PC-3 (cell line): Measurements from ENCODE around the gene FREY1. TPM values are rescaled to one million over a fixed set of nuclear protein-coding genes. Genes with fewer than 3 reads are reported as not detected.

Source experiments
- ATAC-seq: fragments of 200-7000 bp; cut with Tn5 transposase; 2 replicates; pipeline ENCODE4 v1.9.1; 2020; ENCODE audit warnings: mild to moderate bottlenecking, moderate library complexity
- BruUV-seq: library from RNA; stranded (reverse); fragments of 400-500 nt; replicated peaks from 2 replicates; lab custom pipeline; 2021; lab: Mats Ljungman, UMichigan
- CTCF ChIA-PET: fragments of 300-600 bp; sonication (Branson Sonifier 250); formaldehyde crosslinking; loops from one replicate; lab custom pipeline; 2022; ENCODE audit warnings: antibody characterized with exemption; lab: Charles Lee
- POLR2A ChIA-PET: fragments of 300-600 bp; sonication (Branson Sonifier 250); formaldehyde crosslinking; loops from one replicate; lab custom pipeline; 2022; ENCODE audit warnings: antibody characterized with exemption; ENCODE audit not compliant: unreplicated experiment; lab: Charles Lee
- DNase-seq: peaks from one replicate; pipeline ENCODE4 v3.0.0-alpha.2; 2015
- H2AFZ ChIP-seq: fragments of 300-600 bp; sonication (generic); 2 replicates; pipeline ENCODE4 v1.6.0; 2016; ENCODE audit warnings: antibody characterized with exemption, low read length
- H3F3A ChIP-seq: fragments of 300-600 bp; sonication (generic); one replicate; pipeline ENCODE4 v1.6.0; 2017; ENCODE audit warnings: antibody characterized with exemption, low read length, control low read depth, mild to moderate bottlenecking; ENCODE audit not compliant: unreplicated experiment
- H3K27ac ChIP-seq: fragments of 300-600 bp; sonication (generic); 2 replicates; pipeline ENCODE4 v1.5.1; 2016; ENCODE audit warnings: mild to moderate bottlenecking, low read length
- H3K27me3 ChIP-seq: fragments of 300-600 bp; sonication (generic); 2 replicates; pipeline ENCODE4 v1.6.1; 2016; ENCODE audit warnings: low read length, mixed read lengths
- H3K36me3 ChIP-seq: fragments of 300-600 bp; sonication (generic); 2 replicates; pipeline ENCODE4 v1.6.1; 2016; ENCODE audit warnings: low read depth, mixed run types, low read length, mixed read lengths
- H3K4me1 ChIP-seq: fragments of 300-600 bp; sonication (generic); 2 replicates; pipeline ENCODE4 v1.5.1; 2016; ENCODE audit warnings: low read length; ENCODE audit not compliant: insufficient read depth
- H3K4me2 ChIP-seq: fragments of 300-600 bp; sonication (generic); 2 replicates; pipeline ENCODE4 v1.6.0; 2016; ENCODE audit warnings: low read length
- H3K4me3 ChIP-seq: fragments of 300-600 bp; sonication (generic); 2 replicates; pipeline ENCODE4 v1.5.1; 2016; ENCODE audit warnings: mild to moderate bottlenecking, low read length, mixed read lengths
- H3K79me2 ChIP-seq: fragments of 300-600 bp; sonication (generic); 2 replicates; pipeline ENCODE4 v1.6.1; 2017; ENCODE audit warnings: low read length, mixed read lengths
- H3K9ac ChIP-seq: fragments of 300-600 bp; sonication (generic); 2 replicates; pipeline ENCODE4 v1.6.0; 2016; ENCODE audit warnings: mild to moderate bottlenecking, low read length
- H3K9me2 ChIP-seq: fragments of 300-600 bp; sonication (generic); replicated peaks from 2 replicates; pipeline ENCODE4 v1.6.1; 2016; ENCODE audit warnings: mixed run types, low read length, mixed read lengths
- H3K9me3 ChIP-seq: fragments of 300-600 bp; sonication (generic); 2 replicates; pipeline ENCODE4 v1.6.1; 2016; ENCODE audit warnings: low read length, mixed read lengths
- H4K20me1 ChIP-seq: fragments of 300-600 bp; sonication (generic); 2 replicates; pipeline ENCODE4 v1.6.1; 2016; ENCODE audit warnings: low read length, mixed read lengths
- EZH2 ChIP-seq: fragments of 300-600 bp; sonication (generic); IDR thresholded peaks from one replicate; pipeline ENCODE4 v1.6.1; 2017; ENCODE audit warnings: antibody characterized with exemption, mild to moderate bottlenecking, low read length; ENCODE audit not compliant: unreplicated experiment
- EZH2phosphoT487 ChIP-seq: fragments of 300-600 bp; sonication (generic); IDR thresholded peaks from 2 replicates; pipeline ENCODE4 v1.6.1; 2018; ENCODE audit warnings: mild to moderate bottlenecking, antibody characterized with exemption, low read length, borderline replicate concordance
- intact Hi-C: fragments of 100-400 bp; cut with micrococcal nuclease; formaldehyde crosslinking; loops from 2 replicates; pipeline ENCODE4 v1.9.0; 2023
- total RNA-seq: library from RNA; depleted of rRNA; stranded (reverse); fragments of >200 nt; gene quantifications from 2 replicates; pipeline ENCODE4 v1.2.3, GENCODE V29; 2014
- TF ChIP-seq, protein P1 (sequence below): fragments of 300-600 bp; sonication (generic); conservative IDR thresholded peaks from 2 replicates; pipeline ENCODE4 v1.5.1; 2017; ENCODE audit warnings: antibody characterized with exemption, low read depth, mild to moderate bottlenecking, low read length

FREY1 gene
- total RNA-seq, 1 experiment from 2014 or later: 0.15 TPM

DNA sequence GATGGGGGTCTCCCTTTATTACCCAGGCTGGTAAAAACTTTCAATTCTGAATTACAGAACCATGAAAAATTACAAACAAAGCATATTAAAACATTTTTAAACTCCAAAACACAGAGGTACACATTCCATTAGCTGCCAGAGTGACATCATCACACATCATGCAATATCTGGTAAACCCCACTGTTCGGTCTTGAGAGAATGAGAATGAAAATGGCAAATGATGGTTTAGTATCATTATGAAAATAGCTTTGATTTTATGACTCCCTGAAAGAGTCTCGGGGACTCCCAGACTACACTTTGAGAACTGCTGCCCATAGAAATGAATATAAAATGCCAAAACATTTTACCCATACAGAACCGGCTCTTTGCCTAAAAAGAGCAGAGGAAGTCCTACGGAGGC, 34.2 kb upstream of the FREY1 start:
- Histone ChIP-seq H3K4me3 (no peak overlapping the region), H3K9me2 (no peaks in the 10 kb centered on the region), H3F3A (no peaks in the 10 kb centered on the region), H3K27me3 (no peaks in the 10 kb centered on the region), H3K79me2 (no peaks in the 10 kb centered on the region), H3K27ac (no peak overlapping the region), H3K4me2 (no peak overlapping the region), H2AFZ (no peak overlapping the region), H4K20me1 (no peaks in the 10 kb centered on the region), H3K36me3 (no peaks in the 10 kb centered on the region), H3K9me3 (no peaks in the 10 kb centered on the region), H3K9ac (no peak overlapping the region), H3K4me1 (no peaks in the 10 kb centered on the region)
- DNase-seq: no peak
- TF ChIP-seq EZH2phosphoT487 (no peak), EZH2 (no peak)
- TF ChIP-seq, protein P1, sequence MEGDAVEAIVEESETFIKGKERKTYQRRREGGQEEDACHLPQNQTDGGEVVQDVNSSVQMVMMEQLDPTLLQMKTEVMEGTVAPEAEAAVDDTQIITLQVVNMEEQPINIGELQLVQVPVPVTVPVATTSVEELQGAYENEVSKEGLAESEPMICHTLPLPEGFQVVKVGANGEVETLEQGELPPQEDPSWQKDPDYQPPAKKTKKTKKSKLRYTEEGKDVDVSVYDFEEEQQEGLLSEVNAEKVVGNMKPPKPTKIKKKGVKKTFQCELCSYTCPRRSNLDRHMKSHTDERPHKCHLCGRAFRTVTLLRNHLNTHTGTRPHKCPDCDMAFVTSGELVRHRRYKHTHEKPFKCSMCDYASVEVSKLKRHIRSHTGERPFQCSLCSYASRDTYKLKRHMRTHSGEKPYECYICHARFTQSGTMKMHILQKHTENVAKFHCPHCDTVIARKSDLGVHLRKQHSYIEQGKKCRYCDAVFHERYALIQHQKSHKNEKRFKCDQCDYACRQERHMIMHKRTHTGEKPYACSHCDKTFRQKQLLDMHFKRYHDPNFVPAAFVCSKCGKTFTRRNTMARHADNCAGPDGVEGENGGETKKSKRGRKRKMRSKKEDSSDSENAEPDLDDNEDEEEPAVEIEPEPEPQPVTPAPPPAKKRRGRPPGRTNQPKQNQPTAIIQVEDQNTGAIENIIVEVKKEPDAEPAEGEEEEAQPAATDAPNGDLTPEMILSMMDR: no peak
- no peak for ATAC-seq
- ChIA-PET POLR2A (no interaction called here), CTCF (no interaction called here)
- intact Hi-C loops: no loop called here
- BruUV-seq: no TSS peak

DNA sequence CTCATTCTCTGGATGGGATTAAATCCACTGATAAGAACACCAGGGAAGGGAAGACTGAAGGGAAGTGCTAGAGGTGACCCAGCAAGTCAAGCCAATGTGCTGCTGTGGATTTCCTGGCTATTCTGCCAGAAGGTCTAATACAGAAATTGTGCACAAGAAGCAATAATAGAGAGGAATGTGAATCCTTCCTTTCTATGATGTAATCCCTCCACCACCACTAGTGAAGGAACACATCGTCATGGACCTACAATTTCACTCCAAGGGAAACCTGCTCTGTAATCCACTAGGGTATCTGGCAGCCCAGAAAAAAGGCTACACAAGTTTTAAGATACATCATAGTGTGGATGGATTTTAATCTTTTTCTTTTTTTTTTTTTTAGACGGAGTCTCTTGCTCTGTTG, 32.8 kb upstream of the FREY1 start:
- TF ChIP-seq, protein P1: no peak
- no peak for TF ChIP-seq EZH2phosphoT487
- TF ChIP-seq EZH2: no peak
- no peaks in the 10 kb centered on the region for H3K27me3 ChIP-seq
- H3K9me3 ChIP-seq: no peaks in the 10 kb centered on the region
- H3F3A ChIP-seq: no peaks in the 10 kb centered on the region
- no peaks in the 10 kb centered on the region for H3K9me2 ChIP-seq
- CTCF ChIA-PET: no interaction called here
- no peaks in the 10 kb centered on the region for H3K36me3 ChIP-seq
- DNase-seq (no peak), ATAC-seq (no peak)
- H3K4me2 ChIP-seq: no peak overlapping the region
- H3K79me2 ChIP-seq: no peaks in the 10 kb centered on the region
- no peak overlapping the region for H3K27ac ChIP-seq
- BruUV-seq: no TSS peak
- POLR2A ChIA-PET: no interaction called here
- H4K20me1 ChIP-seq: no peaks in the 10 kb centered on the region
- no peak overlapping the region for H2AFZ ChIP-seq
- H3K4me3 ChIP-seq: no peak overlapping the region
- H3K9ac ChIP-seq: no peak overlapping the region
- H3K4me1 ChIP-seq: no peaks in the 10 kb centered on the region
- intact Hi-C loops: no loop called here

DNA sequence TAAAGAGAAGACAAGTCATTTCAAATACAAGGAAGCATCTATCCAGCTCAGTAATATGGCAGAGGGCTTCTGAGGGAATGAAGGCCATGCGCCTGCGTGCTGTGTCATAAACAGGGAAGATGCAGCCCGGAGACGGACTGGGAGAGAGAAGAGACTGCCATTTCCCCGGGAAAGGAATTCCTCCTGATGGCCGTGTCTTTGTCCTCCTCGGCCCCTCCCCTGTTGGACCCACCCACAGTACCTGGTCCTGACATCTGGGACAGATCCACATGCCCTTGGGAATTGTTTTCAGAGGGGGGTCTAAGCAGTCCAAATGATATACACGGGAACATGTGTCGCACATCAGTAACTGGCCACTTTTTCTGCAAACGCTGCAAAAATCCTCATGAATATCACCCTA, 30.8 kb upstream of the FREY1 start:
- Histone ChIP-seq H3K4me2 (no peak overlapping the region), H3K9ac (no peak overlapping the region), H3F3A (no peaks in the 10 kb centered on the region), H3K9me2 (no peaks in the 10 kb centered on the region), H2AFZ (no peak overlapping the region), H3K27me3 (no peaks in the 10 kb centered on the region), H4K20me1 (no peaks in the 10 kb centered on the region), H3K4me1 (no peaks in the 10 kb centered on the region), H3K36me3 (no peaks in the 10 kb centered on the region), H3K79me2 (no peaks in the 10 kb centered on the region), H3K9me3 (no peaks in the 10 kb centered on the region), H3K4me3 (no peak overlapping the region), H3K27ac (no peak overlapping the region)
- CTCF ChIA-PET: no interaction called here
- intact Hi-C loops: no loop called here
- TF ChIP-seq, protein P1: no peak
- TF ChIP-seq EZH2phosphoT487 (no peak), EZH2 (no peak)
- DNase-seq: no peak
- POLR2A ChIA-PET: no interaction called here
- BruUV-seq: no TSS peak
- no peak for ATAC-seq
